Measurements from ENCODE around the gene GALNTL6. TPM values are rescaled to one million over a fixed set of nuclear protein-coding genes. Genes with fewer than 3 reads are reported as not detected.
"Not testable (repeated sequence)": the region's sequence is repeated elsewhere in the genome, so short reads cannot be mapped to it uniquely, and the experiment has no call there.

The GALNTL6 gene
- total RNA-seq, 2 donors from 2014 or later: 0.19 to 0.20 TPM

- Histone ChIP-seq H3K9ac (ENCODE audit: low read depth in 2 of 2, low read length in 2 of 2) (peak overlapping the region in 1 of 2 donors; percentile 78), H3K27me3 (no peaks in the 10 kb centered on the region), H3K27ac (peak overlapping the region; percentile 39), H3K36me3 (no peaks in the 10 kb centered on the region), H3K9me3 (no peaks in the 10 kb centered on the region), H3K4me3 (no peak overlapping the region), H3K4me1 (peaks cover 10% of the 10 kb centered on the region)
- DNase-seq: peak; percentile 30
- TF ChIP-seq, protein P1, sequence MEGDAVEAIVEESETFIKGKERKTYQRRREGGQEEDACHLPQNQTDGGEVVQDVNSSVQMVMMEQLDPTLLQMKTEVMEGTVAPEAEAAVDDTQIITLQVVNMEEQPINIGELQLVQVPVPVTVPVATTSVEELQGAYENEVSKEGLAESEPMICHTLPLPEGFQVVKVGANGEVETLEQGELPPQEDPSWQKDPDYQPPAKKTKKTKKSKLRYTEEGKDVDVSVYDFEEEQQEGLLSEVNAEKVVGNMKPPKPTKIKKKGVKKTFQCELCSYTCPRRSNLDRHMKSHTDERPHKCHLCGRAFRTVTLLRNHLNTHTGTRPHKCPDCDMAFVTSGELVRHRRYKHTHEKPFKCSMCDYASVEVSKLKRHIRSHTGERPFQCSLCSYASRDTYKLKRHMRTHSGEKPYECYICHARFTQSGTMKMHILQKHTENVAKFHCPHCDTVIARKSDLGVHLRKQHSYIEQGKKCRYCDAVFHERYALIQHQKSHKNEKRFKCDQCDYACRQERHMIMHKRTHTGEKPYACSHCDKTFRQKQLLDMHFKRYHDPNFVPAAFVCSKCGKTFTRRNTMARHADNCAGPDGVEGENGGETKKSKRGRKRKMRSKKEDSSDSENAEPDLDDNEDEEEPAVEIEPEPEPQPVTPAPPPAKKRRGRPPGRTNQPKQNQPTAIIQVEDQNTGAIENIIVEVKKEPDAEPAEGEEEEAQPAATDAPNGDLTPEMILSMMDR (IDR thresholded peaks at IDR 0.05): no peak
- intact Hi-C loops (cut with DNase I): no loop called here
Observed at GRCh38 chr4:173038192-173038896, 1225.1 kb downstream of the GALNTL6 start.

DNA sequence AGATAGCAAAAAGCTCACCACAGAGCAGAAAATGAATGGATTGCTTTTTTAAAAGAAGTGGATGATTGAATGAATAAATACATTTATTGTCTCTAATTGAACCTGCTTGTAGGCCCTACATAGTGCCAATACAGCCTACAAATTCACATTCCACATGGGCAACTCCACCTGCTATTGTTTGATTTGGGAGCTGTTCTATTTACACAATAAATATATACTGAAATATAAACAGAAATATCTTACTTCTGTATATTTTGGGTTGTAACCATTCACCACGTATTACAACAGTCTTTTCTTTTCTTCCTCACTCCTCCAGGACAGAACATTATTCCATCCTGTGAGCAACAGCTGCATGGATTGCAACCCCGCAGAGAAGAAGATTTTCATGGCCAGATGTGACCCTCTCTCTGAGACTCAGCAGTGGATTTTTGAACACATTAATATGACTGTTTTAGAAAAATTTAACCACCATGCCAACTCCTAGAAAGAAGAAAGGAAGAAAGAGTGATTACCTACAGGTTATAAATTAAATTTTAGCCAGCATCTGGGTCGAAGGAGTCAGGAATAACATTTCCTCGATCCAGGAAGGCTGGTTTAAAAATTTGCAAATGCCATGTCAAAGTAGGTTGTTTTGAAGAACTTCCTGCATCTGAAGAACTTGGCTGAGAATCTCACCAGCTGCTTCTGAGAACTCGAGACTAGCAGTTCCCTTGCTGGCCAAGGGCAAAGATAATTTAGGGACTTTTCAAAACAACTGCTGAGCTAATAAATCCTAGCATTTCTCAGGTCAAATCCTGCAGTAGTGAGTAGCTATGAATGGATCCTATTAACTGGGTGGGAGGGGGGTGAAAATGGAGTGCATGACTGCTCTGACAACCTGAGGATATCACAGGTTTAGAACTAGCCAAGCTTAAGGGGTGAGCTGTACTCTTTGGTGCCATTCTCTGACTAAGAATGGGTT lies 1226.7 kb downstream of the GALNTL6 start:
- Histone ChIP-seq H3K27me3 (no peaks in the 10 kb centered on the region), H3K9me3 (no peaks in the 10 kb centered on the region), H3K36me3 (no peaks in the 10 kb centered on the region), H3K4me1 (peaks cover 10% of the 10 kb centered on the region), H3K27ac (peak overlapping the region; percentile 39), H3K9ac (ENCODE audit: low read depth in 2 of 2, low read length in 2 of 2) (peak overlapping the region in 1 of 2 donors; percentile 1), H3K4me3 (no peak overlapping the region)
- peak; percentile 24 for DNase-seq
- intact Hi-C loops (cut with DNase I): no loop called here
- TF ChIP-seq, protein P1 (IDR thresholded peaks at IDR 0.05): no peak

DNA sequence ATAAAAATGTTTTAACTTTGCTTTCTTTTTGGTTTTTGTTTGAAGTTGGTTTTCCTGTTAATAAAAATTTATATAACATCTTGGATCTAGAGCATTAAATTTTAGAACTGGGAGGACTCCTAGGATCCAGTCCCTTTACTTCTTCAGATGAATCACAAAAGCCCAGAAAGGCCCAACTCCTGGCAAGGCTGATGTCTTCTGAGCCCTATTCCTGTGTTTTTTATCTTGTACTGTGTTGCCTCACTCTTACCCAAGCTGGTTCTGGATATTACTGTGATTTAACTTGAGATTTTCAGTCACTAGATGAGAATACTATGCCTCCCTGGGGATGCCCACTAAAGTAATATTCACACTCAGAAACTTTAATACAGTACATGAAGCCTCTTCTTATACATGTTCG lies 1228.3 kb downstream of the GALNTL6 start:
- Histone ChIP-seq H3K9ac (ENCODE audit: low read depth in 2 of 2, low read length in 2 of 2) (no peak overlapping the region), H3K27me3 (no peaks in the 10 kb centered on the region), H3K4me1 (peaks cover 10% of the 10 kb centered on the region), H3K9me3 (no peaks in the 10 kb centered on the region), H3K36me3 (no peaks in the 10 kb centered on the region), H3K27ac (no peak overlapping the region), H3K4me3 (no peak overlapping the region)
- DNase-seq: no peak
- TF ChIP-seq, protein P1 (IDR thresholded peaks at IDR 0.05): no peak
- intact Hi-C loops (cut with DNase I): no loop called here

DNA sequence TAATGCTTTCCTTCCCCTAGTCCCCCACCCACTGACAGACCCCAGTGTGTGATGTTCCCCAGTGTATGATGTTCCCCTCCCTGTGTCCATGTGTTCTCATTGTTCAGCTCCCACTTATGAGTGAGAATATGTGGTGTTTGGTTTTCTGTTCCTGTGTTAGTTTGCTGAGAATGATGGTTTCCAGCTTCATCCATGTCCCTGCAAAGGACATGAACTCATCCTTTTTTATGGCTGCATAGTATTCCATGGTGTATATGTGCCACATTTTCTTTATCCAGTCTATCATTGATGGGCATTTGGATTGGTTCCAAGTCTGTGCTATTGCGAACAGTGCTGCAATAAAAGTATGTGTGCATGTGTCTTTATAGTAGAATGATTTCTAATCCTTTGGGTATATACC lies 1228.9 kb downstream of the GALNTL6 start:
- DNase-seq; H3K27me3 ChIP-seq; H3K9ac ChIP-seq (ENCODE audit: low read depth in 2 of 2, low read length in 2 of 2); H3K4me3 ChIP-seq; H3K9me3 ChIP-seq; H3K27ac ChIP-seq; H3K4me1 ChIP-seq; intact Hi-C loops (cut with DNase I); H3K36me3 ChIP-seq: not testable (repeated sequence)

DNA sequence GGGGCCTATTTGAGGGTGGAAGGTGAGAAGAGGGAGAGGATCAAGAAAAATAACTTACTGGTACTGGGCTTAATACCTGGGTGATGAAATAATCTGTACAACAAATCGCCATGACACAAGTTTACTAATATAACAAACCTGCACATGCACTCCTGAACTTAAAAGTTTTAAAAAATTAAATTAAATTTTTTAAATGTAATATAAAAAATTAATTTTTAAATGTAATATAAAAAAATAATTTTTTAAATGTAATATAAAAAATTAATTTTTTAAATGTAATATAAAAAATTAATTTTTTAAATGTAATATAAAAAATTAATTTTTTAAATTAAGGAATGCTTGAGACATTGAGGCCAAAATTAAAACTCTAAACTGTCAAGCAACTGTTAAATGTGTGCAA lies 1231.1 kb downstream of the GALNTL6 start:
- Histone ChIP-seq H3K27ac (no peak overlapping the region), H3K27me3 (no peaks in the 10 kb centered on the region), H3K4me1 (peaks cover 7% of the 10 kb centered on the region), H3K4me3 (no peak overlapping the region), H3K9ac (ENCODE audit: low read depth in 2 of 2, low read length in 2 of 2) (no peak overlapping the region), H3K36me3 (no peaks in the 10 kb centered on the region), H3K9me3 (no peaks in the 10 kb centered on the region)
- no peak for DNase-seq
- TF ChIP-seq, protein P1 (IDR thresholded peaks at IDR 0.05): no peak
- intact Hi-C loops (cut with DNase I): no loop called here
